B cell (primary cell): Measurements from ENCODE around the gene ARHGAP26.

ENCODE experiments used
- EZH2 ChIP-seq: IDR thresholded peaks from 2 replicates; pipeline ENCODE4 v1.6.1; 2012; ENCODE audit warnings: borderline replicate concordance, low read depth, mild to moderate bottlenecking, moderate library complexity, low read length; ENCODE audit not compliant: insufficient read depth, poor library complexity, severe bottlenecking
- TF ChIP-seq, protein P1 (sequence below): fragments of 200-600 bp; IDR thresholded peaks from one replicate; pipeline ENCODE4 v1.8.0; 2022; ENCODE audit warnings: antibody characterized with exemption, mild to moderate bottlenecking

DNA sequence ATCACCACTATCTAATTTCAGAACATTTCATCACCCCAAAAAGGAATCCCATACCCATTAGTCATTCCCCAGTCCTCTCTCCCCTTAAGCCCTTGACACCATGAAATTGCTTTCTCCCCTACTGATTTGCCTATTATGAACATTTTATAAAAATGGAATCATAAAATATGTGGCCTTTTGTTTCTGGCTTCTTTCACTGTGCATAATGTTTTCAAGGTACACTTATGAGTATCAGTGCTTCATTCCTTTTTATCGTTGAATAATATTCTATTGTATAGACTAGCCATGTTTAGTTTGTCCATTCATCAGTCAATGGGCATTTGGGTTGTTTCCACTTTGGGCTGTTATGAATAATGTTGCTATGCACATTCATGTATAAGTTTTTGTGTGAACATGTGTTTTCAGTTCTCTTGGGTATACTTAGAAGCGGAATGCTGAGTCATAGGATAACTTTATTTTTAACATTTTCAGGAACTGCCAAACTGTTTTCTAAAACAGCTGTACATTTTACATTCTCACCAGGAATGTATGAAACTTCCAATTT is 43.9 kb upstream of the ARHGAP26 start:
- TF ChIP-seq, protein P1, sequence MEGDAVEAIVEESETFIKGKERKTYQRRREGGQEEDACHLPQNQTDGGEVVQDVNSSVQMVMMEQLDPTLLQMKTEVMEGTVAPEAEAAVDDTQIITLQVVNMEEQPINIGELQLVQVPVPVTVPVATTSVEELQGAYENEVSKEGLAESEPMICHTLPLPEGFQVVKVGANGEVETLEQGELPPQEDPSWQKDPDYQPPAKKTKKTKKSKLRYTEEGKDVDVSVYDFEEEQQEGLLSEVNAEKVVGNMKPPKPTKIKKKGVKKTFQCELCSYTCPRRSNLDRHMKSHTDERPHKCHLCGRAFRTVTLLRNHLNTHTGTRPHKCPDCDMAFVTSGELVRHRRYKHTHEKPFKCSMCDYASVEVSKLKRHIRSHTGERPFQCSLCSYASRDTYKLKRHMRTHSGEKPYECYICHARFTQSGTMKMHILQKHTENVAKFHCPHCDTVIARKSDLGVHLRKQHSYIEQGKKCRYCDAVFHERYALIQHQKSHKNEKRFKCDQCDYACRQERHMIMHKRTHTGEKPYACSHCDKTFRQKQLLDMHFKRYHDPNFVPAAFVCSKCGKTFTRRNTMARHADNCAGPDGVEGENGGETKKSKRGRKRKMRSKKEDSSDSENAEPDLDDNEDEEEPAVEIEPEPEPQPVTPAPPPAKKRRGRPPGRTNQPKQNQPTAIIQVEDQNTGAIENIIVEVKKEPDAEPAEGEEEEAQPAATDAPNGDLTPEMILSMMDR: no peak
- TF ChIP-seq EZH2: no peak
